ENCODE measurements around the gene MYADML2.

- TF ChIP-seq CTCF (conservative IDR thresholded peaks at IDR 0.05; ENCODE audit: low read length) (no peak), EZH2phosphoT487 (IDR thresholded peaks at IDR 0.05; ENCODE audit: borderline replicate concordance, low read depth, low read length) (no peak)
Observed at GRCh38 chr17:81939218-81939617, 7.8 kb downstream of the MYADML2 start.
